H9 (cell line): ENCODE results near the gene ELOA. TPM values are rescaled to one million over a fixed set of nuclear protein-coding genes. Genes with fewer than 3 reads are reported as not detected.

Source experiments
- DNase-seq: peaks from one replicate; pipeline ENCODE4 v3.0.0-alpha.2; 2017
- H2AFZ ChIP-seq: one replicate; pipeline ENCODE4 v1.6.1; 2013; ENCODE audit warnings: mild to moderate bottlenecking, low read length, control low read depth, moderate library complexity
- H2AK5ac ChIP-seq: 2 replicates; pipeline ENCODE4 v1.6.1; 2013; ENCODE audit warnings: low read length, control low read depth, mixed read lengths; ENCODE audit not compliant: insufficient read length
- H2BK120ac ChIP-seq: one replicate; pipeline ENCODE4 v1.6.1; 2013; ENCODE audit warnings: low read depth, mild to moderate bottlenecking, low read length, control low read depth, inconsistent platforms; ENCODE audit not compliant: poor library complexity, severe bottlenecking
- H2BK12ac ChIP-seq: 2 replicates; pipeline ENCODE4 v1.6.1; 2013; ENCODE audit warnings: low read length, control low read depth, mixed read lengths, low read depth; ENCODE audit not compliant: insufficient read length
- H2BK15ac ChIP-seq: 2 replicates; pipeline ENCODE4 v1.6.1; 2013; ENCODE audit warnings: low read depth, low read length, control low read depth
- H2BK20ac ChIP-seq: one replicate; pipeline ENCODE4 v1.6.1; 2013; ENCODE audit warnings: low read depth, mild to moderate bottlenecking, low read length, control low read depth, inconsistent platforms; ENCODE audit not compliant: poor library complexity, severe bottlenecking
- H2BK5ac ChIP-seq: 2 replicates; pipeline ENCODE4 v1.6.1; 2013; ENCODE audit warnings: low read length, control low read depth, mixed read lengths; ENCODE audit not compliant: insufficient read length
- H3K14ac ChIP-seq: 2 replicates; pipeline ENCODE4 v1.6.1; 2013; ENCODE audit warnings: low read length, control low read depth; ENCODE audit not compliant: insufficient read depth
- H3K18ac ChIP-seq: 2 replicates; pipeline ENCODE4 v1.6.1; 2013; ENCODE audit warnings: low read depth, mild to moderate bottlenecking, mixed read lengths, low read length, control low read depth; ENCODE audit not compliant: insufficient read length
- H3K23ac ChIP-seq: 2 replicates; pipeline ENCODE4 v1.6.1; 2013; ENCODE audit warnings: low read length, control low read depth, mixed read lengths, low read depth; ENCODE audit not compliant: insufficient read length
- H3K23me2 ChIP-seq: 2 replicates; pipeline ENCODE4 v1.6.1; 2013; ENCODE audit warnings: low read depth, mild to moderate bottlenecking, mixed read lengths, low read length, control low read depth; ENCODE audit not compliant: insufficient read length, poor library complexity, severe bottlenecking
- H3K27ac ChIP-seq: 2 replicates; pipeline ENCODE4 v1.5.1; 2013; ENCODE audit warnings: low read length, control low read depth, mixed read lengths, low read depth; ENCODE audit not compliant: insufficient read length
- H3K27me3 ChIP-seq: 2 replicates; pipeline ENCODE4 v1.6.1; 2013; ENCODE audit warnings: low read length, control low read depth, inconsistent platforms; ENCODE audit not compliant: insufficient read depth
- H3K4ac ChIP-seq: 2 replicates; pipeline ENCODE4 v1.6.1; 2013; ENCODE audit warnings: low read depth, mild to moderate bottlenecking, control low read depth, inconsistent platforms, low read length, moderate library complexity
- H3K4me1 ChIP-seq: 2 replicates; pipeline ENCODE4 v1.6.1; 2013; ENCODE audit warnings: low read length, control low read depth, inconsistent platforms; ENCODE audit not compliant: insufficient read depth
- H3K4me2 ChIP-seq: 2 replicates; pipeline ENCODE4 v1.6.1; 2013; ENCODE audit warnings: low read length, control low read depth, mixed read lengths; ENCODE audit not compliant: insufficient read length, insufficient read depth
- H3K56ac ChIP-seq: 2 replicates; pipeline ENCODE4 v1.6.1; 2013; ENCODE audit warnings: low read depth, mild to moderate bottlenecking, mixed read lengths, low read length, control low read depth; ENCODE audit not compliant: insufficient read length
- H3K79me1 ChIP-seq: 2 replicates; pipeline ENCODE4 v1.6.1; 2013; ENCODE audit warnings: low read depth, mild to moderate bottlenecking, moderate library complexity, low read length, control low read depth, inconsistent platforms; ENCODE audit not compliant: insufficient read depth, poor library complexity, severe bottlenecking
- H3K79me2 ChIP-seq: 2 replicates; pipeline ENCODE4 v1.6.1; 2013; ENCODE audit warnings: low read length, control low read depth, inconsistent platforms; ENCODE audit not compliant: insufficient read depth
- H3K9ac ChIP-seq: 2 replicates; pipeline ENCODE4 v1.6.1; 2013; ENCODE audit warnings: low read length, control low read depth, mixed read lengths; ENCODE audit not compliant: insufficient read length; ENCODE audit errors: extremely low read depth
- H3K9me3 ChIP-seq: one replicate; pipeline ENCODE4 v1.6.1; 2013; ENCODE audit warnings: low read depth, low read length, inconsistent platforms; ENCODE audit not compliant: control insufficient read depth
- H3T11ph ChIP-seq: one replicate; pipeline ENCODE4 v1.6.1; 2013; ENCODE audit warnings: mild to moderate bottlenecking, low read length, control low read depth, inconsistent platforms
- H4K20me1 ChIP-seq: one replicate; pipeline ENCODE4 v1.6.1; 2013; ENCODE audit not compliant: control insufficient read depth, insufficient read length, insufficient read depth
- H4K5ac ChIP-seq: 2 replicates; pipeline ENCODE4 v1.6.1; 2013; ENCODE audit warnings: low read depth, mild to moderate bottlenecking, mixed read lengths, low read length, control low read depth; ENCODE audit not compliant: insufficient read length
- H4K8ac ChIP-seq: replicated peaks from 2 replicates; pipeline ENCODE4 v1.6.1; 2013; ENCODE audit warnings: low read length, control low read depth, mixed read lengths, low read depth; ENCODE audit not compliant: insufficient read length
- H4K91ac ChIP-seq: 2 replicates; pipeline ENCODE4 v1.6.1; 2013; ENCODE audit warnings: low read depth, mild to moderate bottlenecking, moderate library complexity, mixed read lengths, low read length, control low read depth; ENCODE audit not compliant: insufficient read length
- H3K27ac Mint-ChIP-seq, 3 experiments: 2 replicates in 2 of 3; 3 replicates in 1 of 3; pipeline ENCODE4 v1.8.0; 2020 to 2021; ENCODE audit warnings: mixed read lengths in 3 of 3, mild to moderate bottlenecking in 1 of 3, moderate library complexity in 1 of 3
- H3K27me3 Mint-ChIP-seq: 2 replicates; pipeline ENCODE4 v1.8.0; 2021; ENCODE audit warnings: low read depth, mild to moderate bottlenecking, moderate library complexity, mixed read lengths
- H3K36me3 Mint-ChIP-seq, 3 experiments: 2 replicates in 2 of 3; 3 replicates in 1 of 3; pipeline ENCODE4 v1.8.0; 2020 to 2021; ENCODE audit warnings: low read depth in 3 of 3, mixed read lengths in 3 of 3; ENCODE audit not compliant: insufficient read depth in 1 of 3
- H3K4me1 Mint-ChIP-seq, 2 experiments: 2 replicates each; pipeline ENCODE4 v1.8.0; 2020; ENCODE audit warnings: mixed read lengths in 2 of 2
- H3K4me3 Mint-ChIP-seq, 2 experiments: 2 replicates in 1 of 2; 3 replicates in 1 of 2; pipeline ENCODE4 v1.8.0; 2020 to 2021; ENCODE audit warnings: mild to moderate bottlenecking in 2 of 2, mixed read lengths in 2 of 2, moderate library complexity in 1 of 2
- H3K9me3 Mint-ChIP-seq, 2 experiments: 2 replicates in 1 of 2; 3 replicates in 1 of 2; pipeline ENCODE4 v1.8.0; 2020; ENCODE audit warnings: mild to moderate bottlenecking in 2 of 2, mixed read lengths in 2 of 2, moderate library complexity in 1 of 2
- CTCF ChIP-seq: fragments of 200-600 bp; sonication (generic); conservative IDR thresholded peaks from 3 replicates; pipeline ENCODE4 v1.8.0; 2021; ENCODE audit warnings: antibody characterized with exemption, mild to moderate bottlenecking
- WGBS: extraction: QIAGEN DNeasy Blood & Tissue Kit; methylation state at CpG from one replicate; pipeline ENCODE4 v1.1.7; 2013; ENCODE audit warnings: missing lambda C conversion rate, low lambda C conversion rate, mixed read lengths; ENCODE audit not compliant: insufficient read length; ENCODE audit errors: extremely low coverage; 5-methylcytosine and 5-hydroxymethylcytosine counted together
- total RNA-seq: library from RNA; stranded (reverse); gene quantifications from 2 replicates; pipeline ENCODE4 v1.2.1, GENCODE V29; 2021

The ELOA gene
- total RNA-seq, 1 experiment from 2014 or later = 66.2 TPM

DNA sequence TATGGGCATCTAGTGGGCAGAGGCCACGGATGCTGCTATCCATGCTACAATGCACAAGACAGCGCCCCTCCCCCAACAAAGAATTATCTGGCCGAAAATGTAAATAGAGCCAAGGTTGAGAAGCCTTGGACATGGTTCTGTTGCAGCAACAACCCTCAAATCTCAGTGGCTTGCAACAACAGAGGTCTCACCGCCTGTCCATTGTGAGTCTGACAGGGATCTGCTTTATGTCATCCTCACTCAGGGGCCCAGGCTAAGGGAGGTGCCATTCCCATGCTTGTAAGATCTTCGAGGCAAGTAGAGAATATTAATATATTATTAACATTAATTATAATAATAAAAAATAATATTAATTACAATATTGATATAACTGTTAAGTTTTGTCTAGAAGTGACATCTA, 25.5 kb downstream of the ELOA start:
- Histone ChIP-seq H3K56ac (no peak overlapping the region), H2AK5ac (no peak overlapping the region), H3K18ac (no peak overlapping the region), H2AFZ (no peak overlapping the region), H2BK5ac (no peak overlapping the region), H3K9ac (no peak overlapping the region), H3K4me1 (no peaks in the 10 kb centered on the region), H3K9me3 (no peaks in the 10 kb centered on the region), H2BK15ac (no peak overlapping the region), H3K14ac (no peak overlapping the region), H4K20me1 (no peaks in the 10 kb centered on the region), H2BK12ac (no peak overlapping the region), H2BK120ac (no peak overlapping the region), H3K23me2 (no peaks in the 10 kb centered on the region), H3K79me1 (no peaks in the 10 kb centered on the region), H4K8ac (no peak overlapping the region), H3K27me3 (no peaks in the 10 kb centered on the region), H4K5ac (no peak overlapping the region), H3K27ac (no peak overlapping the region), H2BK20ac (no peak overlapping the region), H3K4me2 (no peak overlapping the region), H3K4ac (no peak overlapping the region), H3T11ph (no peak overlapping the region), H3K79me2 (no peaks in the 10 kb centered on the region), H4K91ac (no peak overlapping the region), H3K23ac (no peak overlapping the region)
- H3K4me3 Mint-ChIP-seq = no peak overlapping the region
- H3K4me1 Mint-ChIP-seq = peaks cover 0 to 2% of the 10 kb centered on the region in 2 experiments; a peak in 1 of 4 replicates
- WGBS = no CpG with 5 or more reads among the region's 5 CpGs
- H3K27me3 Mint-ChIP-seq = no peaks in the 10 kb centered on the region
- peaks cover 1 to 30% (median 20%) of the 10 kb centered on the region in 3 experiments; a peak in 5 of 7 replicates for H3K36me3 Mint-ChIP-seq
- no peak for DNase-seq
- H3K9me3 Mint-ChIP-seq = no peaks in the 10 kb centered on the region
- no peak overlapping the region for H3K27ac Mint-ChIP-seq
- TF ChIP-seq CTCF = no peak
